ENCODE measurements around the gene HLA-DMB.
"Not testable (repeated sequence)": the region's sequence is repeated elsewhere in the genome, so short reads cannot be mapped to it uniquely, and the experiment has no call there.

Gene HLA-DMB

DNA sequence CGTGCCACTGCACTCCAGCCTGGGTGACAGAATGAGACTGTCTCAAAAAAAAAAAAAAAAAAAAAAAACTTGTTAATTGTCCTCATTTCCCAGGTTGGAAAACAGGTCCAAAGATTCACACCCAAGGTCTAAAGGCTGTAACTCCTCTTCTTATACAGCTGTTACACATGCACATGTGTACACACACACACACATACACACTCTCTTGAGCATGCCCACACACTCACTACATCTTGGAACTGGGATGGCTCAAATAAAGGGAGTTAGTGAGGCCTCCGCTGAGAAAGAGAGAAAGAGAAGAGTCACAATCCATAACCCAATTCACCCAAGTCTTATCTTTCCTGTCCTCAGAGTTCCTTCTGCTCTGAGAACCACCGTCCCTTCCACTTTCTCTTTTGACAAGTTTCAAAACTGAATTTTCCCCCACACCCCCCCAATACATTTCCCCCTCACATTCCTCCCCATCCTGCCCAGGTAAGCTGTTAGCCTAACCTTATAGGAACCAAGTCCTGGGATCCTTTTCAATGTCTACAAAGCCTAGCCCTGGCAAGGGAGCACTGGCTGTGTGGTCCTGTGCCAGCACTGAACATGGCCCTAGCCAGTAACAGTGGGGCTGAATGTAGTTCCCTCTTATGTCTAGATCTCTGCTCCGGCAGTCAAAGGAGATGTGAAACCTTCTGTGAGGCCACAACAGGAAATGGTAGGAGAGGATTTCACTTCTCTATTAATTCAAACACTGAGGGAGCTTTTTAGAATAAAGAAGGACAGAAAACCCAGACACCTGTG is 3.2 kb upstream of the HLA-DMB start:
- Histone ChIP-seq H3K9me3 (ENCODE audit: control insufficient read depth, insufficient read depth, low read length) (no peaks in the 10 kb centered on the region), H3K4me1 (ENCODE audit: control insufficient read depth, insufficient read depth, low read length) (peaks cover 6% of the 10 kb centered on the region), H3K4me3 (ENCODE audit: low read depth, low read length) (no peak overlapping the region), H3K9ac (ENCODE audit: low read depth, low read length) (no peak overlapping the region), H3K36me3 (ENCODE audit: control insufficient read depth, insufficient read depth, low read length) (no peaks in the 10 kb centered on the region), H3K27me3 (ENCODE audit: control insufficient read depth, insufficient read depth, low read length) (no peaks in the 10 kb centered on the region)

DNA sequence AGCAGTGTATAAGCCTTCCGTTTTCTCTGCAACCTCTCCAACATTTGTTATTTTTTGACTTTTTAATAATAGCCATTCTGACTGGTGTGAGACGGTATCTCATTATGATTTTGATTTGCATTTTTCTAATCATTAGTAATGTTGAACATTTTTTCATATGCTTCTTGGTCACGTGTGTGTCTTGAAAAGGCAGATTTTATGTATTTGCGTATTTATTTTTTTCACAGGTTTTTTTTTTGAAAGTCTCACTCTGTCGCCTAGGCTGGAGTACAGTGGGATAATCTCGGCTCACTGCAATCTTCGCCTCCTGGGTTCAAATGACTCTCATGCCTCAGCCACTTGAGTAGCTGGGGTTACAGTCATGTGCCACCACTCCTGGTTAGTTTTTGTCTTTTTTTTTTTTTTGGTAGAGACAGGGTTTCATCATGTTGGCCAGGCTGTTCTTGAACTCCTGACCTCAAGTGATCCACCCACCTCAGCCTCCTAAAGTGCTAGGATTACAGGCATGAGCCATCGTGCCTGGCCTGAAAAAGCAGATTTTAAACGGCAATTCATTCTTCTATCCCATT is 1.8 kb upstream of the HLA-DMB start:
- H3K27me3 ChIP-seq (ENCODE audit: control insufficient read depth, insufficient read depth, low read length); H3K9me3 ChIP-seq (ENCODE audit: control insufficient read depth, insufficient read depth, low read length); H3K4me1 ChIP-seq (ENCODE audit: control insufficient read depth, insufficient read depth, low read length); H3K36me3 ChIP-seq (ENCODE audit: control insufficient read depth, insufficient read depth, low read length); H3K4me3 ChIP-seq (ENCODE audit: low read depth, low read length); H3K9ac ChIP-seq (ENCODE audit: low read depth, low read length): not testable (repeated sequence)

DNA sequence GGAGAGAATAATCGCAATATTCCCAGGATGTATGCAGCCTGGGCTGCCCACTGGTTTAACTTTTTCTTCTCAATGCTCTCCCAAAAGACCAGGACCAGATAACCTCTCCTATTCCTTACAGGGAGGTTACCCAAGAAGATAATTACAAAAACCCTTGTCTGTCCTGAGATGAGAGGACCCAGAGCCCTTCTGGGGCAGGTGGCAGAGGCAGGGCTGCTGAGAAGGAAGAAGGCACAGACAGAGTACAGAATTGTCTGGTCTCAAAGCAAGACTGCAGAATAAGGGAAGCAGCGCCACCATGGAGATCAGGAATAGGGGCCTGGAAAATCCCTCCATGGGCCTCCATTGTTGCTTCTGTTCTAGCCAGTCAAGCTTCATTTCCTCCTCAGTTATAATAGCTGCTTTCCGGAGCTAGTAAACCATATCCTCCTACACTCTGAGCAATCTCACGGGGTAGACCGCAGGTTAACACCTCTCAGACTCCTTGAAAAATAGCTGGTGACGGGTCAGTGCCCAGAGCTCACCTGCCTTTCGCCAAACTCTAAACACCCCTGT is 463 bp upstream of the HLA-DMB start:
- H3K27me3 ChIP-seq (ENCODE audit: control insufficient read depth, insufficient read depth, low read length), result no peaks in the 10 kb centered on the region
- peaks cover 6% of the 10 kb centered on the region for H3K4me1 ChIP-seq (ENCODE audit: control insufficient read depth, insufficient read depth, low read length)
- H3K36me3 ChIP-seq (ENCODE audit: control insufficient read depth, insufficient read depth, low read length), result no peaks in the 10 kb centered on the region
- no peak overlapping the region for H3K4me3 ChIP-seq (ENCODE audit: low read depth, low read length)
- H3K9me3 ChIP-seq (ENCODE audit: control insufficient read depth, insufficient read depth, low read length), result no peaks in the 10 kb centered on the region
- no peak overlapping the region for H3K9ac ChIP-seq (ENCODE audit: low read depth, low read length)

DNA sequence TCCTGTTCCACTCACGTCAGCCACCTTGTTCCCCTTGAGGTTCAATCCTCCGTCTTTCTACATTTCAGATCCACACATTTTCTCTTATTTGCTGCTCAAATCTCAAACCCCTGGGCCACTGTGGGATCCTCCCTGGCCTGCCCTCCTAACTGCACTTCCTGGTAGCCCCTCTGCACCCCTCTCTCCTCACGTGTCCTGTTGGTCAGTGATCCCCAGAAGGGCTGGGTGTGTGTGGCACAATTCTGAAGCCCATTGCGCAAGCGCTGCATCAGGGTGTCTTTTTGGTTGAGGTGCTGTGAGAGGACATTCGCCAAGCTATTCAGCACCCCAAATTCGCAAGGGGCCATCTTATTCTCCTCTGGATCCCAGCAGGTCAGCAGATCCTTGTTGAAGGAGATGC is 2.3 kb downstream of the HLA-DMB start:
- Histone ChIP-seq H3K4me1 (ENCODE audit: control insufficient read depth, insufficient read depth, low read length) (peaks cover 6% of the 10 kb centered on the region), H3K36me3 (ENCODE audit: control insufficient read depth, insufficient read depth, low read length) (no peaks in the 10 kb centered on the region), H3K27me3 (ENCODE audit: control insufficient read depth, insufficient read depth, low read length) (no peaks in the 10 kb centered on the region), H3K9ac (ENCODE audit: low read depth, low read length) (no peak overlapping the region), H3K9me3 (ENCODE audit: control insufficient read depth, insufficient read depth, low read length) (no peaks in the 10 kb centered on the region), H3K4me3 (ENCODE audit: low read depth, low read length) (no peak overlapping the region)

DNA sequence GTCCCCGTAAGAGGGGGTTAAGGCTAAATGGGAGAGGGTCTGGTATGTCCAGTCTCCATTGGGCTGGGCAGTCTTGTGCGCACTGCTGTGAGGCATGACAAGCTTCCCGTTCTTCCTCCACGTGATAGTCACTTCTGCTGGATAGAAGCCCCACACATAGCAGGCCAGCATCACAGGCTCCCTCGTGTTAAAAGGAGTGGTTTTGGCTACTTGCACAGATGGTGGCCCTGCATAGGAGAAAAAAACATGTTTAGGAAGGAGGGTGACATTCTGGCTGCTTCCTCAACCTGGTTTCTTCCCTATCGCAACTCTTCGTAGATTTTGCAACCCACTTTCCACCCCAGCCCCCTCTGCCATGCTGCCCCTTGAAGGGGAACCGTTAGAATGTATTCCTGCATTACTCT is 3.6 kb downstream of the HLA-DMB start:
- no peak overlapping the region for H3K4me3 ChIP-seq (ENCODE audit: low read depth, low read length)
- H3K9me3 ChIP-seq (ENCODE audit: control insufficient read depth, insufficient read depth, low read length), result no peaks in the 10 kb centered on the region
- H3K27me3 ChIP-seq (ENCODE audit: control insufficient read depth, insufficient read depth, low read length), result no peaks in the 10 kb centered on the region
- H3K36me3 ChIP-seq (ENCODE audit: control insufficient read depth, insufficient read depth, low read length), result no peaks in the 10 kb centered on the region
- peaks cover 6% of the 10 kb centered on the region for H3K4me1 ChIP-seq (ENCODE audit: control insufficient read depth, insufficient read depth, low read length)
- no peak overlapping the region for H3K9ac ChIP-seq (ENCODE audit: low read depth, low read length)

DNA sequence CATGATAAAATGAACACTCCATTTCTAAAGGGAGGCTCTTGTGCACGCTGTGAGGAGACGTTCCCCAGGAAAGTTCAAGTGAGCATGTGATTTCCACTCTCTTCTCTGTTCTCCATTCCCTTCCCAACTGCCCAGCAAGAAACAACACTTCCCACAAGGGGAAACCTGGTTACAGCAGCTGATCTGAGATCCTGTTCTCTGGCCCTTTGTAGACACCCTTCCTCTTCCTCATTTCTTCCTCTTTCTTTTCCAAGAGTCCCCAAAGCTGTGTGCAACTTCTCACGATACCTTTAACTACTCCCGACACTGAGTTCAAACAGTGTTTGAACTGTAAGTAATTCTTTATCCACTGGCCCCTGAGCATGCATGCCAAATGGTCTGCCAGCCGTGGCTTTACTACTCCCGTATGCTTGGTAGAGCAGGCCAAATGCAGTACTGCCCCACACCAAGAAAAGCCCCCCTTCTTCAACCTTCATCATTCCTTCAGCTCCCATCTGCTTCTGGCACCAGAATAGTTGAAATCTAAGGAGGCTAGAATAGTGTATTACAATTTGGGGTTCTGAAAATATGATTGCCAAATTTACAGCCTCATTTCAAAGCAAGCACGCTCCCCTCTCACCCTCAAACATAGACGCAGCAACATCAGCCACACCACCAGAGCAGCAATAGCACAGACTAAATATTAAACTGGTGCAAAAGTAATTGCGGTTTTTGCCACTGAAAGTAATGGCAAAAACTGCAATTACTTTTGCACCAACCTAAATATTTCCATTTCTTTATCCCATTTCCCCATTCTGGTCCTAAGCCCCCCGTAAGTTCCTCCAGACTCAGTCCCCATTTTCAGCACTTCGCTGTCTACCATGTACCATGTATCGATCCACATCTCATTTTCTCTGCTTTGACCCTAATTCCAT is 4.3 kb downstream of the HLA-DMB start:
- Histone ChIP-seq H3K4me1 (ENCODE audit: control insufficient read depth, insufficient read depth, low read length) (peaks cover 5% of the 10 kb centered on the region), H3K4me3 (ENCODE audit: low read depth, low read length) (no peak overlapping the region), H3K9ac (ENCODE audit: low read depth, low read length) (no peak overlapping the region), H3K9me3 (ENCODE audit: control insufficient read depth, insufficient read depth, low read length) (no peaks in the 10 kb centered on the region), H3K36me3 (ENCODE audit: control insufficient read depth, insufficient read depth, low read length) (no peaks in the 10 kb centered on the region), H3K27me3 (ENCODE audit: control insufficient read depth, insufficient read depth, low read length) (no peaks in the 10 kb centered on the region)

DNA sequence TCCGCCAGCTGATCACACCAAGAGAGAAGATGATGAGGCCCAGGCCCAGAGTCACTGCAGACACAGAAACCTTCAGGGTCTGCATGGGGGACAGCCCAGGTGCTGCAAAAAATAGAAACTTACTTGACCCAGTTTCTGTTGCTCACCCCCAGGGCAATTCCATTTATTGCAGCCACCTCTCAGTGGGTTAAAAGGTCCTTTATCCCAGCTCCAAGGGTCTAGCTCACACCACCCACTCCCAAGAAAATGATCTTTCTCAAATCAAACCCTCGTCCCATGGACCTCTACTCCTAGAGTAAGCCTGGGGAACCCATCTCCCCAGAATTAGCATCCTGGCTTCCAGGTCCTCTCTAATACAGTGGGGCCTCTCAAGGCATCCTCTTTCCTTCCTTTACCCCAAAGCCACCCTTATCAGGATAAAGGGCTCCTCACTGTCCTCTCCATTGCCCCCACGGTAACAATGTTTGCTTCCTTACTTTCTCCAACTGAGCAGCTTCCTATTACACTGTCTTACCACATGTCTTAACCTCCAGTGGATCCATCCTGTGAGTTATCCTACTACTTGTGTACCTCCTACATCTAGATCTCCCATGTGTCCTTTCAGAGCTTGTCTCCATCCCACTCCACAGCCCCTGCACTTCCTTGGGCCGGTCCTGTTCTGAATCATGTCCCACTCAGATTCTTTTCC is 5.1 kb downstream of the HLA-DMB start:
- no peaks in the 10 kb centered on the region for H3K36me3 ChIP-seq (ENCODE audit: control insufficient read depth, insufficient read depth, low read length)
- no peaks in the 10 kb centered on the region for H3K9me3 ChIP-seq (ENCODE audit: control insufficient read depth, insufficient read depth, low read length)
- no peak overlapping the region for H3K4me3 ChIP-seq (ENCODE audit: low read depth, low read length)
- no peaks in the 10 kb centered on the region for H3K4me1 ChIP-seq (ENCODE audit: control insufficient read depth, insufficient read depth, low read length)
- H3K9ac ChIP-seq (ENCODE audit: low read depth, low read length), result no peak overlapping the region
- H3K27me3 ChIP-seq (ENCODE audit: control insufficient read depth, insufficient read depth, low read length), result no peaks in the 10 kb centered on the region

DNA sequence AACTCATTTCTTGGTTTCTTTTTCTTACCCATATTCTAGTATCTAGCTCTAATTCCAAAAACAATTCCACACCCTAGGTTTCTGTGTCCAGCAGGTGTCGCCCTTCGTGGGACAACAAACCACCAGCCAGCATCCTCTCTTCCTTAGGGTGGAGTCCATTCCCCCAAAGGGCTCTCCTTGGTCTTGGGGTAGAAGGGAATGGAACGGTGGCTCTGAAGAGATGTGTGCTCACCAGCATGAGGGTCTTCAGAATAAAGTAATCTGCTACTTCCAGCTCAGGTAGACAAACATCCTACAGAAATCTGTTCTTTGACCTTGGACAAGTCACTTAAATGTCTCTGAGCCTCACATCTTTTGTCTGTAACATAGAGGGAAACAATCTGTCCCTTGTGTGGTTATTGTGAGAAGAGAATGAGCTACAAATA is 7.2 kb downstream of the HLA-DMB start:
- H3K9me3 ChIP-seq (ENCODE audit: control insufficient read depth, insufficient read depth, low read length), result no peaks in the 10 kb centered on the region
- H3K27me3 ChIP-seq (ENCODE audit: control insufficient read depth, insufficient read depth, low read length), result no peaks in the 10 kb centered on the region
- H3K4me3 ChIP-seq (ENCODE audit: low read depth, low read length), result no peak overlapping the region
- H3K9ac ChIP-seq (ENCODE audit: low read depth, low read length), result no peak overlapping the region
- H3K4me1 ChIP-seq (ENCODE audit: control insufficient read depth, insufficient read depth, low read length), result no peaks in the 10 kb centered on the region
- no peaks in the 10 kb centered on the region for H3K36me3 ChIP-seq (ENCODE audit: control insufficient read depth, insufficient read depth, low read length)

DNA sequence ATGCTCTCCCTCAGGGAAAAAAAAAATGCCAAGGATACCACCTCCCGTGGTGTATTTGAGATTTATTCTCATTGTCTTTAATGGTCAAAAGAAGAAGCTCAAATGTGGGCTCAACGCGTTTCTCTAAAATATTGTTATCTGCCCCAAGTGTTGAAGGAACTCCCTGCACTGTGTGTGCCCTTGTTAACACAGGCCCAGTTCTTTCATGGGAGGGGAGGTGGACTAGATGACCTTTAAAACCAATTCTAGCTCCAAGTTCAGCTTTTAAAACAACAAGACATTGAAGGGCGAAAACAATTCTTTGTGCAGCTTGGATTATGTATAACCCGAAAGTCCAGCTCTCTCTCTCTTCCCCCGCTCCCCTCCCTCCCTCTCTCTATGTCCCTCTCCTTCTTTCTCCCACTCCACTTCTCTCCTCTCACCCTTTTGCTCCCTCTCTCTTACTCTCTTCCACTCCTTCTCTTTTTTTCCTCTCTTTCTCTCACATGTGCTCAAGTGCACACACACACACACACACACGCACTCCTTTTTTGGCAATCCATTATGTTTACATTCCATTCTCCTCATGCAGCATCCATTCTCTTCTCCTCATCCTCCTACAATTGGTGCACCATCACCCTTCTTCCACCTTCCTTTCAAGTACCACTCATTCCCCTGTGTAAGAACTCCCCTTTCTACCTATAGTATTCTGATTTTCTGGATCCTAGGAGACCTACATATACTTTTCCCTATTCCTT is 8.5 kb downstream of the HLA-DMB start:
- no peak overlapping the region for H3K4me3 ChIP-seq (ENCODE audit: low read depth, low read length)
- H3K36me3 ChIP-seq (ENCODE audit: control insufficient read depth, insufficient read depth, low read length), result no peaks in the 10 kb centered on the region
- H3K4me1 ChIP-seq (ENCODE audit: control insufficient read depth, insufficient read depth, low read length), result no peaks in the 10 kb centered on the region
- no peak overlapping the region for H3K9ac ChIP-seq (ENCODE audit: low read depth, low read length)
- no peaks in the 10 kb centered on the region for H3K27me3 ChIP-seq (ENCODE audit: control insufficient read depth, insufficient read depth, low read length)
- no peaks in the 10 kb centered on the region for H3K9me3 ChIP-seq (ENCODE audit: control insufficient read depth, insufficient read depth, low read length)

DNA sequence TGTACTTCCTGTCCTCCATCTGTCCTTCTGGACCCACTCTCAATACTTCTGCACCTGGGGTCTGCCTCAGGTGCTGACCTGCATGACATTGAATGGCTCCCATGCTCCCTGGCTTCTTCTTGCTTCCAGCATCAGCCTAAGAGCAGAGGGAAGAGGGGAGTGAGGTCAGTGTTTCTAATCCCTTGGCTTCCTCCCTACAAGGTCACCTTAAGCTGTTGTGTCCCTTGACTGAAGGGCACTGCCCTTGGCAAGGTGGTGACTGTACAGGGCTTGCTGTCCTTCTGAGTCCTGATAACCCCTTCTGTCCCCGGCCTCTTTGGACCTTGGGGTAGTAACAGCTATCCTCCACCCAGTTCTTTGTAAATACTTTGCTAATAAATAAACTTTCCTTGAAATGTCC is 9.6 kb downstream of the HLA-DMB start:
- no peaks in the 10 kb centered on the region for H3K9me3 ChIP-seq (ENCODE audit: control insufficient read depth, insufficient read depth, low read length)

DNA sequence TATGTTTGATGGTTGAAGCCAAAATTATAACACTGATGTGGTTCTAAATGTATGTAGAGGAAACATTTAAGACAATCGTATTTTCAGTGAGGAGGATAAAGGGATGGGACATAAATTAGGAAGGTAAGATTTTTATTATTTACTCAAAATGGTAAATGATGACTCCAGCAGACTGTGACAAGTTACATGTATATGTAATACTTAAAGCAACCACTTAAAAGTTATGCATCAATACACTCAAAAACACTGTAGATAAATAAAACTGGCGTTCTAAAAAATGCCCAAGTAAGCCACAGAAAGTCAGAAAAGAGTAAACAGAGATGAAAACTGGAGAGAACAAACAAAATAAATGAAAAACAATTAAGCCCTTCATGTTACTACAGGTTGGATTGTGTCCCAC is 18.7 kb downstream of the HLA-DMB start:
- H3K9ac ChIP-seq (ENCODE audit: low read depth, low read length), result no peak overlapping the region
- H3K27me3 ChIP-seq (ENCODE audit: control insufficient read depth, insufficient read depth, low read length), result no peaks in the 10 kb centered on the region
- H3K9me3 ChIP-seq (ENCODE audit: control insufficient read depth, insufficient read depth, low read length), result no peaks in the 10 kb centered on the region
- no peaks in the 10 kb centered on the region for H3K36me3 ChIP-seq (ENCODE audit: control insufficient read depth, insufficient read depth, low read length)
- no peaks in the 10 kb centered on the region for H3K4me1 ChIP-seq (ENCODE audit: control insufficient read depth, insufficient read depth, low read length)
- no peak overlapping the region for H3K4me3 ChIP-seq (ENCODE audit: low read depth, low read length)

More for the DNA sequence above, 9.6 kb downstream of the HLA-DMB start:
- H3K36me3 ChIP-seq (ENCODE audit: control insufficient read depth, insufficient read depth, low read length), result no peaks in the 10 kb centered on the region
- H3K4me1 ChIP-seq (ENCODE audit: control insufficient read depth, insufficient read depth, low read length), result no peaks in the 10 kb centered on the region
- H3K4me3 ChIP-seq (ENCODE audit: low read depth, low read length), result no peak overlapping the region
- no peaks in the 10 kb centered on the region for H3K27me3 ChIP-seq (ENCODE audit: control insufficient read depth, insufficient read depth, low read length)
- no peak overlapping the region for H3K9ac ChIP-seq (ENCODE audit: low read depth, low read length)
